ENCODE data around the gene HDAC9.

Gene HDAC9

GRCh38 chr7:18495412-18496340, at the start of gene HDAC9:
Gene HDAC9 (plus strand): TSS chr7:18495749. CDS start chr7:18496303, 554 bp downstream.
- DNase-seq (ENCODE audit: low read depth): no peak

DNA sequence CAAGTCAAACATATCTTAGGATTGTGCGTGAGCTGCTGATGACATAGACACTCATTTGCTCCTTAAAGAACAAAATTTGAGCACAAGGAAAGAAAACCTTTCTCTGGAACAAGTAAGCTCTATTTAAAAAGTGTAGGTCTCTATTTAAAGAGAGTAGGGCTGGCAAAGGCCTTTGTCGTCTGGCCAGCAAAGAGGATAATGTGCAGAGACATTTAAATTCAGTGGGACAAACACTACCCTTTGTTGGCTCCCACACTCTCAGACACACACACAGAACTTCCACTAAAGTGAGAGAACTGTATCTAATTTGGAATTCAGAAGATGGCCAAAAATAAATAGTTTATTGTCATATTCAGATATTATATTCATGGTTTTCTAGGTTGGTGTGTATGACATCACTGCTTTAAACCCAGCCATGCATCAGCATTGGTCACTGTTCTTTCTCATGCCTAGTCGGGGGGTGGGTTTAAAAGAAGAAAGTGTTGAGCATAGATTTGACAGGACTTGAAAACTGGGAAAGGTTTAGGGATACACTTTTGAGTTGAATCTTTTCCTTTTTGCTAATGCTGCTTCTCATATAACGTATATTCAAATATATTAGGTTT, 49.5 kb upstream of the HDAC9 start:
- no peak for DNase-seq (ENCODE audit: low read depth)

- DNase-seq (ENCODE audit: low read depth): peak; percentile 8
Observed at GRCh38 chr7:18450019-18450418, 45.5 kb upstream of the HDAC9 start.

DNA sequence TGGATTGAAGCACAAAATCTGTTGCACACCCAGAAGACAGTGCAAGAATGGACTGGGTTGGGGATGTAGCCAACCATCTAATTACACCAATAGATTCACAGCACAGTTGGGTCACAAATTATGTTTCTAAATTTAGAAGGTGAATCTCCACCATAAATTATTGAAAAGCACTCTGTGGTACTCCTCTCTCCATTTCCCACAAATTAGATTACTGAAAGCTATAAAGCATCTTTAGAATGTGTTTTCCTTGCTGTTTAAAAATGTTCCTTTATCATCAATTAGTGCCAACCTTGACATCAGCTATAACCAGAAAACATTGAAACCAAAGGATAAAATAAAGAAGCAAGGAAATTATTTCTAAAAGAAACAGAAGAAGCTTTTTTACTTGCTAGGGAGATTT, 39.9 kb upstream of the HDAC9 start:
- no peak for DNase-seq (ENCODE audit: low read depth)

DNA sequence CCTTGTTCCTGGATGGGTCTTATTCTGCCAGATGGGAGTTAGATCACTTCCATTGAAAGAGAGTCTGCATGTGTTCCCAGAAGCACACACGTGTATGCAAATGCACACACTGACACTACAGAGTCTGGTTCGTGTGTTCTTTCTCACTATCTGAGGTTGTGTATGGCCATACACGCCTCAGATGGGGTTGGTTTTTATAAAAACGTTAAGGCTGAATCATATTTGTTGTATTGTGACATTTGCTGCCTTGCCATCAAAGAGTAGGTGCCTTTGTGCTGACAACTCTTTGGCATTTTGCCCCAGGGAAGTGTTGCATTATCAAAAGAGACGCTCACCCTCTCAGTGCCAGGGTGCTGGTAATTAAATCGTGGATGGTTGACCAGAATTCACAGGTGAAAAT, 37.7 kb upstream of the HDAC9 start:
- DNase-seq (ENCODE audit: low read depth): no peak

DNA sequence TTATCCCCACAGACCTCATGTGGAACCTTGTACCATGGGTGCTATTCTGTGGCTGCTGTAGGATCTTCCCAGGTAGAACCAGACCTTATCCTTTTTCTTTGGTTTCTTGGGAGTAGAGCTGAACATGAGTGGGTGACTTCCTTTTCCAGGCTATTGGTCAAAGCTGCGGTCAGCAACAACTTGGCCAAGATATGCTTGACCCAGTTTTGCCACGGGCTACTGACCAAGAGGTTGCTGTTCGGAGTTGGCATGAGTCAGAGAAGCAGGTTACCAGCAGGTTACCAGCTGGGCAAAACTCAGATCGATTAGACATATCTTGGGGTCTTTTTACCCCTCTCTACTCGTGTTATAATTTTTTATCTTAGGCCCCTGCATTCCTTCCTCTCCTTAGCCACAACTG, 36.7 kb upstream of the HDAC9 start:
- DNase-seq (ENCODE audit: low read depth): no peak

- no peak for DNase-seq (ENCODE audit: low read depth)
Observed at GRCh38 chr7:18459484-18460245, 35.9 kb upstream of the HDAC9 start.

DNA sequence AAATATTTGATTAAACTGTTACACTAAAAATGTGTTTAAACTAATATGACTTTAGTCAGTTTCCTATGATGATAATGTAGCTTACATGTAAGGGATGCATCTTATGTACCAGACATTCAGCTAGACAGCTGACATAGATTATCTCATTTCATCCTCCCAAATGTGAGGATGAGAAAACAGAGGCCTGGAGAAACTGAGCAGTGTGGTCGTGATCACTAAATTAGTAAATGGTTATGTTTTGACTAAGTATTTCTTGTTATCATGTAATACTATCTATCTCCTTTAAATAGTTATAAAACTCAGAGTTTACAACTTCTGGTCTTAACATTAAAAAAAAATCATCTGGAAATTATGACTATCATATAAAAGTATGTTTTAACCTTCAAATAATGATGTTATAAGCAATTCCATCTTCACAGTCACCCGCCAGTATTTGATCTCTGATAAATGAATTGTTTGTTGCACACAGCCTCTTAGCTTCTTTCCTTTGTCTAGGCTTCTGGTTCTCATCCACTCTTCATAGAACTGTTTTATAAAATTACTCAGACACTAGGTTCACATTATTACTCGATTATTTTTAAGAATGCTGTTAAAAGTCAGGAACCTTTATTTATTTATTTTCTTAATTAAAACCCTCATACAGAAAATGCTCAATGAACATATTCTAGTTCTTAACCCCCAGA, 33.6 kb upstream of the HDAC9 start:
- no peak for DNase-seq (ENCODE audit: low read depth)

DNA sequence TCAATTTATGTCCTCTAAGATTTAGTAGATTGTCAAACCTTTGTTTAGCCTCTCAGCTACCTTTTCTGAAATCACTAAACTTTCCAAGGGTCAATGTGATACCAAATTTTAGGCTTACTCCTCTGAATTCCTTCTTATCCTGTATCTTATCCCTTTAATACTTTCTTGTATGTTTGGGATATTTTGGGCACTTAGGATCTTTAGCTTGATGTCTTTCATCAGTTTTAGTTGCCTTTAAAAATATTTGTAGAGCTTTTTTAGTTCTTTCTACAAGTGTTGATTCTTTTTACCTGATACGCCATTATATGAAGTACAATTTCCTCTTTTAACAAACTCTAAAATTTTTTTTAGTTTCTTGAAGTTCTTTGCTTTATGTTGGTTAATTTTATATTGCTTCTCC, 30.7 kb upstream of the HDAC9 start:
- no peak for DNase-seq (ENCODE audit: low read depth)

DNA sequence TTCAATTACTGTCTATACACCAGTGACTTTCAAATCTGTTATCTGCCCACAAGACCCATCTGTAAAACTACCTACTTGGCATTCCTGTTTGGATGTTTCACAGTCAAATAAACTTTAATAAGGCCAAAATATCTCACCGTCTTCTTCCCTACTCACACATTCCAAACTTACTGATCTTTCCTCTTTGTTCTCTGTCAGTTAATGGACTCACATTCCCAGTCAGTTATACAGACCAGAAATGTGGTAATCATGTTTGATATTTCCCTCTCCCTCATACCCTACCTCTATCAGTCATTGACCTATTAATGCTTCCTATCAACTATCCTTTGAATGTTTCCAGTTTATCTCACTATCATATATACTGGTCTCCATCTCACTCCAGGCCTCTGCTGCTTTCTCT, 28.5 kb upstream of the HDAC9 start:
- no peak for DNase-seq (ENCODE audit: low read depth)

DNA sequence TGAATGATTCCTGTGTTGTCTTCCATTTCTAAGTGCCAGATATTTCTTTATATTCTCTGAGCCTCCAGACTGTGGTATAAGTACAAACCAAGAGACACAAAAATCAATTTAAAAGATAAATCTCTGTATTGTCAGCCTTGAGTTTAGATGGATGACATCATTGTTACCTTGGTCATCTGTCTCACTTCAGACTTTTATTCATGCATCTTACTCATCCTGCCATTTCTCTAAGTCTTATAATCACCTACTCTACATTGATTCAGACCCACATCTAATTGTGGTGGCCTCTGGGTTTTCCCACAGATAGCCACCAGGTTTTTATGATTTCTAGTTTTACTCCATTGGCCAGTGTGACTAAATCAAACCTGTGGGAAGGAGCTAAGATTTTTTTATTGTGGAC, 26.8 kb upstream of the HDAC9 start:
- DNase-seq (ENCODE audit: low read depth): no peak

DNA sequence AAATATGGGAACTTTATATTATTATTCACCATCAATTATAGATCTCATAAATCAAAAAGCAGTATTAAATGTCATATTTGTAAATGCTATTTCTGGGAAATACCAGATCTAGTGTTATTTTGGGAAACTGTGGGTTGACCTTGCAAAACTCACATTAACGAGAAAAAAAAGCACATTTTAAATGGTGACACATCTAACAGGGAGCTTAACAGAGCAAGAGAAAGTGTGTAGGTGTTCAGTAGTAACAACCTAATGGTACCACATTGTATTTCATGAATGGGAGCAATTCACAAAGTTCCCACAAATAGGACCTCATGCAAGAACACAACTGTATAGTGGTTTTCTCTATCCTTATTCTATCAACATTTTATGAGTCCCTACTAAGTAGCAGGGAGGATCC, 26.2 kb upstream of the HDAC9 start:
- DNase-seq (ENCODE audit: low read depth): no peak

DNA sequence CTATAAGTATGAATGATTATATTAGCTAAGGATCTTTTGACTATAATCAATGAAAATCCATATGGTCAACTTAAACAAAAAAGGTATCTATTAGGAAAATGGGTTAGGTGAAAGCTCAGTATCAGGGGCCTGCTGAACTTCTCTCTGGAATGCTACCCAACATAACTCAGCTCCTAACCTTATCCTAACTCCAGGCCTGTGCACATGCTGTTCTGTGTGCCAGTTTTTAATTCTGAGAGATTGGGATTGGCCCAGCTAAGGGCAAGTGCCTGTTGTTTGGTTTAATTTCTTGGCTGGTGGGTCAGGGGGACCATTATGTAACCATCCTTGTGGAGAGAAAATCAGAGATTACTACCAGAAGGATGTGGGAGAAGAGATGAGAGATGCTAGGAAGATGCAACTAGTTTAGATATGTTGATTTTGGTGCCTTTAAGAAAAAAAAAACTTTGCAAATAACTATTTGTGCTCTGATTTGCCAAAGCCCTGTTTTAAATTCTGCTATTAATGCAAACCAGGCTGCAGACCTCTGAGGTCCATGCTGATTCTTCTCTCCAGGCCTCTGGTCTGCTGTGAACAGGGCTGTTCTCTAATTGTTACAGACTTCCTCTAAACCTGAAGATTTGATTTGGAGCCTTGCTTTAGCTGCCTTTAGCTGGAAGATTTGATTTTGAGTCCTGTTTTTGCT, 23.9 kb upstream of the HDAC9 start:
- DNase-seq (ENCODE audit: low read depth): no peak

DNA sequence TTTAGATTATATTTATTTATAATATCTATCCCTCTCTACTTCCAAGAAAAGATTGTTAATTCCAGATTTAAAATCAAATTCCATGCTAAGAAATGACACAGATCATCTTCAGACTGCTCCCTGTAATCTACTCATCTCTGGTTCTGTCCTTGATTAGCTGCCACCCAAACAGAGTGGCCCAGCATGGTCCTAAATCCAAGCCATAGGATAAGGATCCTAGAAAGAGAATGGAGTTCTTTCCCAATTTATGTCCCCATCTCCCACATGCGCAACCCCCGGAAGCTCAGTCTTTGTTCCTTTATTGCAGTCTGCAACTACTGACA, 23.4 kb upstream of the HDAC9 start:
- DNase-seq (ENCODE audit: low read depth): no peak

- no peak for DNase-seq (ENCODE audit: low read depth)
Observed at GRCh38 chr7:18473119-18473518, 22.4 kb upstream of the HDAC9 start.

GRCh38 chr7:18474944-18475343, 20.6 kb upstream of the HDAC9 start:
- no peak for DNase-seq (ENCODE audit: low read depth)

DNA sequence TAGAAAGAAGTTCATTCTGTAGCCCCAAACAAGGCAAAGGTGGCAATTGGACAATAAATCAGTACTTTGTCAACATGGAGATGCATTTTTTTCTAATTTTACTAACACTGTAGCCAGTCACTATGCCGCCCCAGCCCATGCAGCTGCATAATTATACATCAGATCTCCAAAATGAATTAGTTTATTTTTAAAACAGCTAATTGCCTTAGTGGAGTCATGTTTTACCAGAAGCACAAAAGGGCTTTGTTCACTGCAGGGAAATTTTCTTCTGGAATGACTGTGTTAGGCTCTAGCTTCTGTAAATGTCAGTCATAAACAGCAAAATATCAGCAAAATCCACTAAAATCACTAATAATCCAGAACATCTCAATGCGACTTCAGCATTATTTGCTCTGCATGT, 20.1 kb upstream of the HDAC9 start:
- DNase-seq (ENCODE audit: low read depth): no peak

DNA sequence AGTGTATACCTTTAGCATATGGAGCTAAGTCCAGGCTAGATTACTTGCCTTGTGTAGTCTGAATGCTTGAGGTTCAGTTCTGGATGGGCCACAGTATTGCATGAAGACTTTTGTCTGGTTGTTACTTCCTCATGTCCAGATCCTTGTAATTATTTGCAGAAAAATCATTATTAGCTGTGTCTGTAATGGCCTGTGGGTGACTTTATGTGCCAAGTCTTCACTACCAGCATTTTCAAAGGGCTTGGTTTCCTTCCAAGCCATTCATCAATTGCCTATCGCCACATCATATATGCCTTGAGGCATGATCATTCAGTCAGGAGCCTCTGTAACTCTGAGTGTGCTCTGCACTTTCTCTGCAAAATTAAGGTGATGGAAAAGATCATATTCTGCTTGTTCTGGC, 13.8 kb upstream of the HDAC9 start:
- DNase-seq (ENCODE audit: low read depth): no peak

GRCh38 chr7:18488049-18488448, 7.5 kb upstream of the HDAC9 start:
- DNase-seq (ENCODE audit: low read depth): no peak

DNA sequence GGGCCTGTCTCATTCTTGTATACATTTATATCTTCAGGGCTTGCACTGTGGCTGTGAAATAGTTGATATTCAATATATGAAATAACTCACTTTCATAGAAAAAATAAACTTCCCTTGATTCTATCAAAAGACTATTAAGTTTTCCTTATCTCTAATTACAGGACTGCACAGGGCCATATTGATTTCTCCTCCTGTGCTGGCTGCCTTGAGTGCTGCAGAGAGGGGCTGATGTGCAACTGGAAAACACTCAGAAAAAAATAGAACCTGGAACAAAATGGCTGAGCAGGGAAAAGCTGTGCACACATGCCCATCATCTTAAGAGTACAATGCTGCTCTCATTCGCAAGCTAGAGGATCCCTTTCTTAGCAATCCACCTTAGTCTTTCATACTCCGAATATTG, 5.9 kb upstream of the HDAC9 start:
- DNase-seq (ENCODE audit: low read depth): no peak

DNA sequence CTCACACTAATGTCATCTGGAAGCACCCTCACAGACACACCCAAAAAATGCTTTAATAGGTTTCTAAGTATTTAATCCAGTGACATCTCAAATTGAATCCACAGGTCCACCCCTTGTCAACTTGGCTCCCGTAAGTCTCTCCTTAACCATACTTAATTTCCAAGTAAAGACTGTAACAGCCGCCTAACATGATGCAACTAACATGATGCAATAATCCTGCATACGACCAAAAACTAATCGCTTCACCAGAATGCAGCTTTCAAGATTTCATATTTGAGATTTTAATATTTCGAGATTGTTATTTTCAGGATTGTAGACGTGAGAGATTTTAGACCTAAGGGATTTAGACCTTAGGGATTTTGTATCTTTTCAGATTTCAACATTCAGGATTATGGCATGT, 3.7 kb upstream of the HDAC9 start:
- no peak for DNase-seq (ENCODE audit: low read depth)

DNA sequence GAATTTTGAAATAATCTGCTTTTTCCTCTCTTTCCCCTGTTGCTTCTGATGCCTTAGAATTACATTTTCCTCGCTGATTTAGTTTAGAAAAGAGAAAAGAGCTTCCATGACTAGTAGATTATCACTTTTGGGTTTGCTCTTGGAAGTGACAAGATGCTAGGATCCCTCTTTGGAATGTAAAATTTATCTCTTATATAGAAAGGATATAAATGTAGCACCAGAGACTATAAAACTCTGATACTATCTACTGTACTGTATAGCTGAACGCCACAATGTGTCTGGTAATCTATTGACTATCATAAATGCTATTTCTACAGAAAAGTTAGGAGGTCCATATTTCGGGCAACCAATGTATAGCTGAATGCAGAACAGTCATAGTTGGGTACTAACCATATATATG, 1.1 kb upstream of the HDAC9 start:
- DNase-seq (ENCODE audit: low read depth): no peak

Data from fibroblast of the conjunctiva (primary cell).